Activated CD4-positive, CD25-positive, alpha-beta regulatory T cell treated with anti-CD3 and anti-CD28 coated beads, Interleukin-2, amount 50 U/mL, for 24 hours (primary cell): ENCODE measurements around the gene S100A1.
"Not testable (repeated sequence)": the region's sequence is repeated elsewhere in the genome, so short reads cannot be mapped to it uniquely, and the experiment has no call there.

ENCODE experiments used
- ATAC-seq, 2 donors: fragments of 150-1000 bp; cut with Tn5 transposase; one replicate each; pipeline ENCODE4 v1.10.0; 2021; ENCODE audit warnings: mild to moderate bottlenecking in 1 of 2, moderate library complexity in 1 of 2

Gene S100A1

DNA sequence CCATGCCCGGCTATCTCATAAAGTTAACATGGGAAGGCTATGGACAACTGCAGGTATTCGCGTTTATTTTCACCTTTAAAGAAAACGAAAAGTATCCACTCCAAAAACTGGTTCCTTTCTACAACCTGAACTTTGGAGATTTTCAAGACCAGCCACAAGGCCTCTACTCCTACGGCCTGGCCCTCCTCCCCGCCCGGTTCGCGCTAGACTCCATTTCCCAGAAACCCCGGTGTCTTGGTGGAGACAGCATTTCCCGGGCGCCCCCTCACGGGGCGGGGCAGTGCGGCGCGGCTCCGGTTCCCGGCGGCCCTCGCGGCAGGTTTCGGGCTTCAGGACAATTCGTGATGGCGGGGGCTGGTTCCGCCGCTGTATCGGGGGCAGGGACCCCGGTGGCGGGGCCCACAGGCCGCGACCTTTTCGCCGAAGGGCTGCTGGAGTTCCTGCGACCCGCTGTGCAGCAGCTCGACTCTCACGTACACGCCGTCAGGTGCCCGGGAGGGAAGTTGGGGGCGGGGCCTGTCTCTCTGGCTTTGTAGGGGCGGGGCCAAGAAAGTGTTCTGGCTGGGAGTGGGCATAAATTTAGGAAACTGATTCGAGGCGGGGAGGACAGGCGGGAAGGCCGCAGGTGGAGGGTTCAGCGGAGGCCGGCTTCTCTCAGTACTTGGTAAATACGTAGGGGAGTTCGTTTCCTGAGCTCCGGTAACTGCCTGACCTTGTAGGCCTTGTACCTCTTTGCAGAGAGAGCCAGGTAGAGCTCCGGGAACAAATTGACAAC lies 30.4 kb downstream of the S100A1 start, which contains the start of gene SNAPIN:
Gene SNAPIN, plus strand, starts transcription at position 304 of the 775 bp plus-strand sequence. Its CDS starts 41 bp downstream, at position 345.
- peak; percentile 97 to 99 for ATAC-seq

DNA sequence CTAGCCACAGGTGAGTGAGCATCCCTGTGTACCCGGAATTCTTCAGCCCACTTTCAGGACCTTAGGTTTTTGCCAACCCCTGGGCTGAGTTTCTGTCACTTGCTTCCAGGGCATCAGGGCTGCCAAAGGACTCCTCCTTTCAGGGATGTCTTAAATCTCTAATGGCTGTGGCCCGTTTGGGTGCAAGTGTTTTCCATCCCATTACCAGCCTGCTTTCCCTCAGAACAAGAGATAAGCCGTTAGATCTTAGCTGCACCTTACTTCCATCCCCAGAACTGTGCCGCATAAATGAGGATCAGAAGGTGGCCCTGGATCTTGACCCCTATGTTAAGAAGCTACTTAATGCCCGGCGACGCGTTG lies 30.9 kb downstream of the S100A1 start:
- ATAC-seq = no peak

DNA sequence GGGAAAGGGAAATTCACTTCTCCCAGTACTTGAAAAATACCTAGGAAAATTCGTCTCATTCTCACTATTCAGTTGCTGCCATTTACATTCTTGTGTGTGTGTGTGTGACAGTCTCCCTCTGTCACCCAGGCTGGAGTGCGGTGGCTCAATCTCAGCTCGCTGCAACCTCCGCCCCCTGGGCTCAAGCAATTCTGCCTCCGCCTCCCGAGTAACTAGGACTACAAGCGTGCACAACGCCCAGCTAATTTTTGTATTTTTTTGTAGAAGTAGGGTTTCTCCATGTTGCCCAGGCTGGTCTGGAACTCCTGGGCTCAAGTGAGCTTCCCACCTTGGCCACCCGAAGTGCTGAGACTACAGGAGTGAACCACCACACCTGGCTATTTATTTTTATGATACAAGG lies 31.4 kb downstream of the S100A1 start:
- no peak for ATAC-seq

DNA sequence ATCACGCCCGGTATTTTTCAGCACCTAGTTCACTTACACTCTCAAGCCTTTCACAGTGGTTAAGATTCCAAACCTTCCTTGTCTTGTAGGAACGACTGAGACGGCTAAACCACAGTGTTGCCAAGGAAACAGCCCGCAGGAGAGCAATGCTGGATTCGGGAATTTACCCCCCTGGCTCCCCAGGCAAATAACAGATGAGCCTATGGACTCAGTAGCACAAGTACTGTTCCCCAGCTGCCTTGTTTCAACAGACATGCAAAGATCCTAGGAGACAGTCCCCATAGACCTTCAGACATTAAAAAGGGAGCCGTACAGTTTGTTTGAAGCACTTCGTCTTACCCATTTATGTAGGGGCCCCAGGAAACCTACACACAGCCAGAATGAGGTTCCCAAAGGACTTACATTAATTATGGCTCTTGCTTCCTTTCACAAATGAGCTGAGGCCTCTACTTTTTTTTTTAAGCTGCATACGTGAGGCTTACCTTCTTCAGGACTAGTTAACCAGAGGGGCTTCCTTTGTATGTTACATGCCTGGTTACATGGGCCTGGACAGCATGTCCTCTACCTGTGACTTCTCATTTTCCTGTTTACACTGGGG lies 33.0 kb downstream of the S100A1 start:
- no peak for ATAC-seq

DNA sequence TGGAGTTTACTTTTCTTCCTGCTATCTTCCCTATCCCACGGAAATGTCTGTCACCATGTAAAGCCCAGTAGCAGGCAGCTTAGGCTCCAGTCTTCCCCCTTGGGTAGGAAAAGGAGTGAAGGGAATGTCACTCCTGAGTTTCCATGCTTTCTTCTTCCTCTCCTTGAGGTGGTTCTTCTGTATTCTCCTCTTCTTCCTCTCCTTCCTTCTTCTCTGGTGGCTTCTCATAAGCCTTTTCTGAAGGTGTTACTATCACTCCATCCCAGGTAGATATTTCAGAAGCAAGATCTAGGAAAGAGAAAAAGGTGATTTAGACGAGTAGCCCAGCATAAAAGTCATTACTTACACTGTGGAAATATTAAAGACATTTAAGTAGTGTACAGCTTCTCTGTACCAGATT lies 34.0 kb downstream of the S100A1 start:
- ATAC-seq = no peak

DNA sequence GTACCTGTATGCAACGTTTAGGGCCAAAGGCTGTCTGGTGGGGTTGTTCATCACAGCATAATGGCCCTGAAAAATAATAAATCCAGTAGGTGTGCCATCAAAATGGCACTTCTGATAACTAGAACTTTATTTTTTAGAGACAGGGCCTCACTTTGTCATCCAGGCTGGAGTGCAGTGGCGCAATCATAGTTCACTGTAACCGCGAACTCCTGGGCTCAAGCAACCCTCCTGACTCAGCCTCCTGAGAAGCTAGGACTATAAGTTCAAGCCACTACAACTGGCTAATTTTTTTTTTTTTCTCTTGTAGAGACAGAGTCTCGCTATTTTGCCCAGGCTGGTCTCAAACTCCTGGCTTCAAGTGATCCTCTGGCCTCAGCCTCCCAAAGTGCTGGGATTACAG lies 35.0 kb downstream of the S100A1 start:
- ATAC-seq = no peak

DNA sequence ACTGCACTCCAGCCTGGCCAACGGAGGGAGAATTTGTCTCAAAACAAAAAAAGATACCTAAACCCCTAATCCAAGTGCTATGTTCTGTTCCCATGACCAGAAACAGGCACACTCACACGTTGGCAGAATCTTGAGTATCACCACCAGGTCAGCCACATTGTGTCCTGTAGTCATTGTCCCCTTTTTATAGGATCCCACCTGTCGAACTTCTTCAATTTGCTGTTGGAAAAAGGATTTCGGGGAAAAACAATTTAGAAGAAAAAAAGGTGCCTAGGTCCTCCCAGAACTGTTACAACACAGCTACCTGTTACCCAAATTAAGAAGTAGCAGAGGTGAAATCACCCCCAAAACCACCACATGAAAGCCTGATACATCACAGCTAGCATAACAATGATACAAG lies 39.2 kb downstream of the S100A1 start:
- no peak for ATAC-seq

DNA sequence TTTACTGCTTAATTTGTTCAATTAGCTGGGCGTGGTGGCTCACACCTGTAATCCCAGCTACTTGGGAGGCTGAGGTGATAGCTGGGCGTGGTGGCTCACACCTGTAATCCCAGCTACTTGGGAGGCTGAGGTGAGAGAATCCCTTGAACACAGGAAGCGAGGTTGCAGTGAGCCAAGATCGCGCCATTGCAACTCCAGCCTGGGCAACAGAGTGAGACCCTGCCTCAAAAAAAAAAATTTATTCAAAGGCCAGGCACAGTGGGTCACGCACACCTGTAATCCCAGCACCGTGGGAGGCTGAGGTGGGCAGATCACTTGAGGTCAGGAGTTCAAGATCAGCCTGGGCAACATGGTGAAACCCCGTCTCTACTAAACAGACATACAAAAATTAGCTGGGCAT lies 40.4 kb downstream of the S100A1 start:
- not testable (repeated sequence) for ATAC-seq

DNA sequence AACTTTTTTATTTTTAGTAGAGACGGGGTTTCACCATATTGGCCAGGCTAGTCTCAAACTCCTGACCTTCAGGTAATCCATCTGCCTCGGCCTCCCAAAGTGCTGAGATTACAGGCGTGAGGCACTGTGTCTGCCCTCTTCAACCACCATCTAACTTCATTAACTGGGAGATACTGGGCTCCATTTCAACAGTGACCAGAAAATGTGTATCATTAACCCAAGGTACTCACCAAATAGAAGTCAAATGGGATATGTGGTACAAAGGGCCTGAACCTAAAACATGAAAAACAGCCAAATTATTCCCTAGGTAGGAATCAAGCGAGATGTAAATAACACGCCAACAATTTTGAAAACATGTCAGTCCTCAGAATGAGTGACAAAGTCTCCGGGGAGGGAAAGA lies 41.4 kb downstream of the S100A1 start:
- ATAC-seq = no peak

DNA sequence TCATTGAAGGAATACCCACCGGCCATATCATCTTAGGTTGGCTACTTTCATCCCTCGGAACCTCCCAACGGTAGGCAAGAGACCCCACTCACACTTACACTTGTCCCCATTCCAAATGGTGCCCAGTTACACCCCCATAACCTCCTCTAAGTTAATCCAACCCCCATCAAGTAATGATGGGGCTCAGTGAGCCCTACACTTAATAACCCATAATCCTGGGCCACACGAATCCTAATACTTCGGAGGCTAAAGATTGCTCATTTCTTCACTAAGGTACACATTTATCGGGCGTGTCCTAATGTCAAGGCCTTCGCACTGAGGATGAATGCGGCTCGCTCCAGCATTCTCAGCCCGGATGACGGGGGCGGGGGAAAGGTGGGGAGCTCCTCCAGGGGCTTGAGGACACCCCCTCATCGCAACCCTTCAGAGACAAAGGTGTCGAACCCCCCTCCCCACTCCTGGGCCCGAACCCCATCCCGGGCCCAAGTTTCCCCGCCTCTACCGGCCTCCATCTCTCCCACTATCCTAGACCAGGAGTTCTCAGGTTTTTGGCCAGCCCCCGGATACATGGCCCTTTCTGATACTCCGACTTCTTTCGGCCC lies 42.1 kb downstream of the S100A1 start:
- ATAC-seq = no peak

DNA sequence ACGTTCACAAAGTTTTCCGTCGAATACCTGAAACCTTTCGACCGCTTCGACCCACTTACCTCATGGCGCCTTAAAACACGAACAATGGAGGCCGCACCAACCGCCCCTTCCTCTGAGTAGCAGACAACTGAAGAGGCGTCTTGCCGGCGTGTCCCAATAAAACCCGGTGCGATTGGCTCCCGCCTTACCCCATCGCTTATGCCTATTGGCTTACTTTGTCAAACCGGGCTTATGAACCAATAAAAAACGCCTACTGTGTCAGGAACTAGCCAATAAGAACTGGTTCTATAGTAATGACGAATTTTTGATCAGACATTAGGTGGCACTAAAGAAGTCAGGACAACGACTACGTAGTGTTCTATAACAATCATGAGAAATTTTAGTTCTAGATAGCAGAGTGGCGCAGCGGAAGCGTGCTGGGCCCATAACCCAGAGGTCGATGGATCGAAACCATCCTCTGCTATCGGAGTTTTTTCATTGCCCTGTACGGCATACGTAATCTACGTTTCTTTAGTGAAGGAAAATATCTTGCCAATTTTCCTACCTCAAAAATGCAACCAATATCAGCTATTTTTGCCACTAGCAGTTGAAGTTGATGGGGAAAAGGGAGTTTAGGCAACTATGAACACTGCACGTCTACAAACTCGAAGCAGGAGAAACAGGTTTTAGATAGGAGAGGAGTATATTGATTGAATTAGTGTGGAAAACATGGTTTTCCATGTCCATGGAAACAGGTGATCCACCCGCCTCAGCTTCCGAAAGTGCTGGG lies 42.8 kb downstream of the S100A1 start, which contains the start of gene ILF2:
Gene ILF2, minus strand, starts transcription at position 135 of the 769 bp plus-strand sequence. Its CDS starts 71 bp downstream, at position 64.
- peak; percentile 94 for ATAC-seq

DNA sequence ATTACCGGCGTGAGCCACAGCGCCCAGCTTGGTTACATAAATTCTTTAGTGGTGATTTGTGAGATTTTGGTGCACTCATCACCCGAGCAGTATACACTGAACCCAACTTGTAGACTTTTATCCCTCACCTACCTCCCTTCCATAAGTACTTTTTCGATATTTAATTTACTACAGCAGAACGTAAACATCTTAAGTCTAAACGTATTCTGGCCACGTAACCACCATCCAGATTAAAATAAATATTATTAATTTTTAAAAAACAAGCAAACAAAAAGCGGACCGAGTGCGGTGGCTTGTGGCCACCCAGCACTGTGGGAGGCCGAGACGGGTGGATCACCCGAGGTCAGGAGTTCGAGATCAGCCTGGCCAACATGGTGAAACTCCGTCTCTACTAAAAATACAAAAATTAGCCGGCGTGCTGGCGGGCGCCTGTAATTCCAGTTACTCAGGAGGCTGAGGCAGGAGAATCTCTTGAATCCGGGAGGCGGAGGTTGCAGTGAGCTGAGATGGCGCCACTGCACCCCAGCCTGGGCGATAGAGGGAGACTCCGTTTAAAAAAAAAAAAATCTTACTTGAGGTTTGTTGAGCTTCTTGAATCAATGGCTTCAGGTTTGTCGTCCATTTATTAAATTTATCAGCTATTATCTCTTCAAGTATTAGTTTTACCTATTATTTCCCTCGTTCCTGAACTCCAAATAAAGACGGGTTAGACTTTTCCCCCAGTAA lies 43.6 kb downstream of the S100A1 start:
- peak; percentile 17 to 18 for ATAC-seq

DNA sequence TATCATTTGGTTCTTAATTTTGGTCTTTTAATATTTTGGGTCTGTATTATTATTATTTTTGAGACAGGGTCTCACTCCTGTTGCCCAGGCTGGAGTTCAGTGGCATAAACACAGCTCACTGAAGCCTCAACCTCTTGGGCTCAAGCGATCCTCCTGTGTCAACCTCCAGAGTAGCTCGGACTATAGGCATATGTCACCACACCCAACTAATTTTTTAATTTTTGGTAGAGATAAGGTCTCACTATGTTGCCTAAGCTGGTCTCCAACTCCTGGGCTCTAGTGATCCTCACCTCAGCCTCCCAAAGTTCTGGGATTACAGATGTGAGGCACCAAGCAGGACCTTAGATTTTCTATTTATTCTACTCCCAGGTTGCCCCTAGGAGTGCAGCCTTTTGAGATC lies 45.3 kb downstream of the S100A1 start:
- no peak for ATAC-seq

DNA sequence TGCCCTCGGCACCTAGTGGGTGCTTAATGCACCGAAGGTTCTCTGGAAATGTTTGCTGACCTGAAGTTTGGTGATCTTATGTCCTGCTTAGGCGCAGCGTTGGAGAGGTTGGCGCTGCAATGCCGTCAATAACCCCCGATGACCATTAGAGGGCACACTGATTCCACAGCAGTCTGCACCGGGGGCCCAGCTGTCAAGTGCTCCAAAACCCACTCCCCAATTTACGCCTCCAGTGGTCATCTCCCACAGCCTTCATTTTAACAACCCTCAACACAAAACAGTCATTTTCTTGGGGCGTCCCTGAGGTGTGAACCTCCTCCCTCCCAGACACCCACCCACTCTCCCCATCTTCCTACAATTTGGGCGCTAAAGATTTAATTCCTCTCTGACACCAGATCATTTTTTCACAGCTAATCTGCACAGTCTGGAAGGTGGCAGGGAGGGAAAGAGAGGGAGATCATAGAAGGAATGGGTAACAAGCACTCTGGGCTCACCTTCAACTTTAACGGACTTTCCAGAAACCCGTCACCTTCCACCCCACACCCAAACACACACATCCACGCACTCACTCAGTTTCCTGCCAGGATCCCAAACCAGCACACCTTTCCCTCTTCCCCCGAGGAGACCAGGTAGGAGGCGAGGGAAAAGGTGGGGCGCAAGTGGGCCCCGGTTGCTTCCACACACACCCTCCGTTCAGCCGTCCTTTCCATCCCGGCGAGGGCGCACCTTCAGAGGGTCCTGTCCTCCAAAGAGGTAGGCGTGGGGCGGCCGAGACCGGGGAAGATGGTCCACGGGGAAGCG lies 49.7 kb downstream of the S100A1 start:
- no peak for ATAC-seq

DNA sequence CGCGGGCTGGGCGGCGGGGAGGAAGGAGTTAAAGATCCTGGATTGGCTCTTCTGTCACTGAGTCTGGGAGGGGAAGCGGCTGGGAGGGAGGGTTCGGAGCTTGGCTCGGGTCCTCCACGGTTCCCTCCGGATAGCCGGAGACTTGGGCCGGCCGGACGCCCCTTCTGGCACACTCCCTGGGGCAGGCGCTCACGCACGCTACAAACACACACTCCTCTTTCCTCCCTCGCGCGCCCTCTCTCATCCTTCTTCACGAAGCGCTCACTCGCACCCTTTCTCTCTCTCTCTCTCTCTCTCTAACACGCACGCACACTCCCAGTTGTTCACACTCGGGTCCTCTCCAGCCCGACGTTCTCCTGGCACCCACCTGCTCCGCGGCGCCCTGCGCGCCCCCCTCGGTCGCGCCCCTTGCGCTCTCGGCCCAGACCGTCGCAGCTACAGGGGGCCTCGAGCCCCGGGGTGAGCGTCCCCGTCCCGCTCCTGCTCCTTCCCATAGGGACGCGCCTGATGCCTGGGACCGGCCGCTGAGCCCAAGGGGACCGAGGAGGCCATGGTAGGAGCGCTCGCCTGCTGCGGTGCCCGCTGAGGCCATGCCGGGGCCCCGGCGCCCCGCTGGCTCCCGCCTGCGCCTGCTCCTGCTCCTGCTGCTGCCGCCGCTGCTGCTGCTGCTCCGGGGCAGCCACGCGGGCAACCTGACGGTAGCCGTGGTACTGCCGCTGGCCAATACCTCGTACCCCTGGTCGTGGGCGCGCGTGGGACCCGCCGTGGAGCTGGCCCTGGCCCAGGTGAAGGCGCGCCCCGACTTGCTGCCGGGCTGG lies 50.5 kb downstream of the S100A1 start, which contains the start of gene NPR1:
Gene NPR1, plus strand, starts transcription at position 170 of the 818 bp plus-strand sequence. Its CDS starts 421 bp downstream, at position 591.
- peak; percentile 42 to 48 for ATAC-seq

DNA sequence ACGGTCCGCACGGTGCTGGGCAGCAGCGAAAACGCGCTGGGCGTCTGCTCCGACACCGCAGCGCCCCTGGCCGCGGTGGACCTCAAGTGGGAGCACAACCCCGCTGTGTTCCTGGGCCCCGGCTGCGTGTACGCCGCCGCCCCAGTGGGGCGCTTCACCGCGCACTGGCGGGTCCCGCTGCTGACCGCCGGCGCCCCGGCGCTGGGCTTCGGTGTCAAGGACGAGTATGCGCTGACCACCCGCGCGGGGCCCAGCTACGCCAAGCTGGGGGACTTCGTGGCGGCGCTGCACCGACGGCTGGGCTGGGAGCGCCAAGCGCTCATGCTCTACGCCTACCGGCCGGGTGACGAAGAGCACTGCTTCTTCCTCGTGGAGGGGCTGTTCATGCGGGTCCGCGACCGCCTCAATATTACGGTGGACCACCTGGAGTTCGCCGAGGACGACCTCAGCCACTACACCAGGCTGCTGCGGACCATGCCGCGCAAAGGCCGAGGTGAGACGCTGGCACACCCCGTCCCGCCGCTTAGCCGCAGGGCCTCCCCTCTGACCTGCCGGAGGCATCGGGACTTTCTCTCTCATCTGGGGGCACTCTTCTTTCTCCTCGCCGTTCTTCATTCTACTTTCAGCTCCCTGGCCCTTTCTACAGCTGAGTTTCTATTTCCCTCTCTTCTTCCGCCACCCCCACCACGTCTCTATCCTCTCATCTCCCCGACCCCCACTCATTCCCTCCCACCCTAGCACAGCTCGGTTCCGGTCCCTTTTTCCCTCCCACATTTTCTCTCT lies 51.3 kb downstream of the S100A1 start:
- ATAC-seq = peak; percentile 45 to 64

DNA sequence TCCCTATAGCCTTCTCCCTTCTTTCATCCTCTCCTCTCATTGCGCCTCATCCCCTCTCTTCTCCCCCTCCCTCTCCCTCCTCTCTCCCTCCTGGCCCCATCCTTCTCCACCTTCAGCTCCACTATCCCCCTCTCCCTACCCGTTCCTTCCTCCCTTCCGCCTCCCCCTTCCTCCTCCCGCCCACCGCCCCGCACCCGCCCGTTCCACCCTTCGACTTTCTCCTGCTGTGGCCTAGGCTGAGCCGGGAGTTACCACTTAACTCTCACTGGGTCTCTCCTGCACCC lies 51.8 kb downstream of the S100A1 start:
- ATAC-seq = no peak
